ENCODE measurements around the gene DRICH1. TPM values are rescaled to one million over a fixed set of nuclear protein-coding genes. Genes with fewer than 3 reads are reported as not detected.
"Not testable (repeated sequence)": the region's sequence is repeated elsewhere in the genome, so short reads cannot be mapped to it uniquely, and the experiment has no call there.

Gene DRICH1
- total RNA-seq (2022) (not detected in 2 replicates), Bru-seq, nascent RNA (percentile 26 among the genes with signal in this experiment), BruChase-seq, experiment 1, labeled RNA remaining after a 6-hour chase (percentile 38 among the genes with signal in this experiment), BruChase-seq, experiment 2, labeled RNA remaining after a 2-hour chase (percentile 33 among the genes with signal in this experiment)
- long read RNA-seq: 0 reads

GRCh38 chr22:23632178-23632577 is at the start of gene DRICH1:
Gene DRICH1 (minus strand): TSS chr22:23632321. CDS start chr22:23632023, 298 bp downstream.
- H3K36me3 Mint-ChIP-seq (ENCODE audit: insufficient read depth, unreplicated experiment): no peaks in the 10 kb centered on the region
- no peaks in the 10 kb centered on the region for H3K4me1 Mint-ChIP-seq (ENCODE audit: insufficient read depth, unreplicated experiment)
- no peaks in the 10 kb centered on the region for H3K27me3 Mint-ChIP-seq (ENCODE audit: insufficient read depth, unreplicated experiment)
- ChIA-PET CTCF (interaction anchor here (0.6 kb wide), 1 partner anchor 922 kb away, joined by 5 read pairs; no protein-coding TSS in a partner anchor), POLR2A (no interaction called here)
- no peak for DNase-seq (ENCODE audit: unreplicated experiment)
- H3K4me3 Mint-ChIP-seq (ENCODE audit: unreplicated experiment): no peak within 1 kb of the TSS
- TF ChIP-seq CTCF (IDR thresholded peaks at IDR 0.05; ENCODE audit: unreplicated experiment): no peak
- intact Hi-C loops (cut with micrococcal nuclease): no loop called here
- H3K9me3 Mint-ChIP-seq (ENCODE audit: unreplicated experiment): no peaks in the 10 kb centered on the region
- no peak within 1 kb of the TSS for H3K27ac Mint-ChIP-seq (ENCODE audit: low read depth, unreplicated experiment)
- no TSS peak for BruUV-seq (replicated peaks)

GRCh38 chr22:23681026-23681809 is 49.1 kb upstream of the DRICH1 start:
- intact Hi-C loops (cut with micrococcal nuclease): no loop called here
- ChIA-PET CTCF (no interaction called here), POLR2A (no interaction called here)
- BruUV-seq (replicated peaks): no TSS peak
- Mint-ChIP-seq H3K9me3 (ENCODE audit: unreplicated experiment) (no peaks in the 10 kb centered on the region), H3K4me1 (ENCODE audit: insufficient read depth, unreplicated experiment) (no peaks in the 10 kb centered on the region), H3K27me3 (ENCODE audit: insufficient read depth, unreplicated experiment) (no peaks in the 10 kb centered on the region), H3K36me3 (ENCODE audit: insufficient read depth, unreplicated experiment) (no peaks in the 10 kb centered on the region), H3K4me3 (ENCODE audit: unreplicated experiment) (no peak overlapping the region), H3K27ac (ENCODE audit: low read depth, unreplicated experiment) (no peak overlapping the region)
- no peak for DNase-seq (ENCODE audit: unreplicated experiment)
- TF ChIP-seq CTCF (IDR thresholded peaks at IDR 0.05; ENCODE audit: unreplicated experiment): no peak

GRCh38 chr22:23678133-23678532 is 46.0 kb upstream of the DRICH1 start:
- Mint-ChIP-seq H3K27me3 (ENCODE audit: insufficient read depth, unreplicated experiment) (no peaks in the 10 kb centered on the region), H3K9me3 (ENCODE audit: unreplicated experiment) (no peaks in the 10 kb centered on the region), H3K27ac (ENCODE audit: low read depth, unreplicated experiment) (no peak overlapping the region), H3K4me1 (ENCODE audit: insufficient read depth, unreplicated experiment) (no peaks in the 10 kb centered on the region), H3K4me3 (ENCODE audit: unreplicated experiment) (no peak overlapping the region), H3K36me3 (ENCODE audit: insufficient read depth, unreplicated experiment) (peaks cover 6% of the 10 kb centered on the region)
- CTCF ChIA-PET: interaction anchor here (0.6 kb wide), 1 partner anchor 100 kb away, joined by 3 read pairs; no protein-coding TSS in a partner anchor
- POLR2A ChIA-PET: no interaction called here
- intact Hi-C loops (cut with micrococcal nuclease): no loop called here
- BruUV-seq (replicated peaks): no TSS peak
- TF ChIP-seq CTCF (IDR thresholded peaks at IDR 0.05; ENCODE audit: unreplicated experiment): no peak
- DNase-seq (ENCODE audit: unreplicated experiment): no peak

GRCh38 chr22:23677701-23677995 is 45.5 kb upstream of the DRICH1 start:
- no peak for TF ChIP-seq CTCF (IDR thresholded peaks at IDR 0.05; ENCODE audit: unreplicated experiment)
- Mint-ChIP-seq H3K27me3 (ENCODE audit: insufficient read depth, unreplicated experiment) (no peaks in the 10 kb centered on the region), H3K36me3 (ENCODE audit: insufficient read depth, unreplicated experiment) (peaks cover 6% of the 10 kb centered on the region), H3K9me3 (ENCODE audit: unreplicated experiment) (no peaks in the 10 kb centered on the region), H3K4me3 (ENCODE audit: unreplicated experiment) (no peak overlapping the region), H3K27ac (ENCODE audit: low read depth, unreplicated experiment) (no peak overlapping the region), H3K4me1 (ENCODE audit: insufficient read depth, unreplicated experiment) (no peaks in the 10 kb centered on the region)
- intact Hi-C loops (cut with micrococcal nuclease): no loop called here
- ChIA-PET POLR2A (no interaction called here), CTCF (no interaction called here)
- no peak for DNase-seq (ENCODE audit: unreplicated experiment)
- BruUV-seq (replicated peaks): no TSS peak

- H3K4me3 Mint-ChIP-seq (ENCODE audit: unreplicated experiment); DNase-seq (ENCODE audit: unreplicated experiment); H3K27me3 Mint-ChIP-seq (ENCODE audit: insufficient read depth, unreplicated experiment); POLR2A ChIA-PET; BruUV-seq (replicated peaks); CTCF ChIA-PET; H3K27ac Mint-ChIP-seq (ENCODE audit: low read depth, unreplicated experiment); H3K36me3 Mint-ChIP-seq (ENCODE audit: insufficient read depth, unreplicated experiment); H3K9me3 Mint-ChIP-seq (ENCODE audit: unreplicated experiment); intact Hi-C loops (cut with micrococcal nuclease); H3K4me1 Mint-ChIP-seq (ENCODE audit: insufficient read depth, unreplicated experiment): not testable (repeated sequence)
Observed at GRCh38 chr22:23676841-23677700, 45.0 kb upstream of the DRICH1 start.
